Right renal cortex interstitium (tissue), 3 donors: Measurements from ENCODE around the gene YIPF5. TPM values are rescaled to one million over a fixed set of nuclear protein-coding genes. Genes with fewer than 3 reads are reported as not detected.

Experiments used
- DNase-seq, 3 donors: peaks; one replicate each; pipeline ENCODE4 v3.0.0-alpha.2; 2013; ENCODE audit warnings: low read depth in 3 of 3, low spot score in 2 of 3
- polyA plus RNA-seq, 3 donors: library from polyadenylated mRNA; unstranded; fragments of 120-200 nt; gene quantifications; one replicate each; pipeline ENCODE4 v1.2.1, GENCODE V29; 2013; ENCODE audit not compliant: insufficient read length in 3 of 3

The YIPF5 gene
- polyA plus RNA-seq, 3 donors, result 74.2 to 78.4 (median 77.1) TPM

DNA sequence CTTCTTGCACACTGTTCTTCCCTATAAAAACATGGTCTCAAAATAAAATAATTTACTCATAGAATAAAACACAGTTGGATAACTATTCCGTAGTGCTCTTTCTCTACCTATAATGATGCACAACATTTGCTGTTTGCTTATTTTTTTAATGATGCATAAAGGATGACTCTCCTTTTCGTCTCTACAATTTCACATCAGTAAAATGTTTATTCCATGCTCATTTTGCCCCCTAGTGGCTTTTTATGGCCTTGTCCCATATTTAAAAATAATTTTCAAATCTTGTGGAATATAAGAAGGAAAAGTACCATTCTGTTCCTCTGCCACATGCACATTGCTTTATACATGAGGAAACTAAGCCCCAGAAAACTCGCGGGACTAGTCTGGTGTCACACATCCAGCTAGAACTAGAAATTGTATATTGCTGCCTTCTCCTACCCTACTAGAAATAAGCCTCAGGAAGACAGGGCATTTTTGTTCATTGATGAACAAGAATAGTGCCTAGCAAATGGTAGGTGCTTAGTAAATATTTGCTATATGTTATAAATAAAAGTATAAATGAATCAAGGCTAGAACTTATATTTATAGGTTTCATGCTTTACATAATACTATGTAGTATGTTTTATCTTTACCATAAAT, 12.9 kb upstream of the YIPF5 start:
- no peak for DNase-seq

DNA sequence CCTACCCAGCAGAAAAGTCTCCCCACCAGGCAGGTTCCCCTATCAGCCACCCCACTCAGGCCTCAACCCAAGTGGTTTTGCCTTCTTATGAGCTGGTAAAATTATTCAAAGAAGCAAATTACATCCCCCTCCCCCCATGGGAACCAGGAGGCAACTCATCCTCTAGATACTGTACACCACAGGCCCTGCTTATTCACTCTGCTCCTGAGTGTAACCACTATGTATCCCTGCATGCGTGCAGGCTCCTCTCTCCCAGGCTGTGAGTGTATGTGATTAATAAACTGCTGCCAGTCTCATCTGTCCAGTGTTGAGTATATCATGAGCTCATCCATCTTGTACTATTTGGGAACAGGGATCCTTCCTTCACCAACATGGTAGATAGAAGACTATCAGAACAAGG, 8.8 kb upstream of the YIPF5 start:
- no peak for DNase-seq

DNA sequence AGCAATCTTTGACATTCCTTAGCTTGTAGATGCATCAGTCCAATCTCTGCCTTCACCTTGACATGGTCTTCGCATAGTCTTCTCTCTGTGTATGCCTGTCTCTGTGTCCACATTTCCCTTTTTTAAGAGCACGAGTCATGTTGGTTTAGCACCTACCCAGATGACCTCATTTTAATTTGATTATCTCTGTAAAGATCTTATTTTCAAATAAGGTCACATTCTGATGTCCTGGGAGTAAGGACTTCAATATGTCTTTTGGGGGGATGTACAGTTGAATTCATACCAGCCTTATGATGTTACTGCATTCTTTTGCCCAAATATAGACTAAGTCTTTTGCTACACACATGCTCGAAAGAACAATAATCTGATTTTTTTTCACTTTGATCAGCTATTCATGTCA, 7.1 kb upstream of the YIPF5 start:
- DNase-seq, result no peak

DNA sequence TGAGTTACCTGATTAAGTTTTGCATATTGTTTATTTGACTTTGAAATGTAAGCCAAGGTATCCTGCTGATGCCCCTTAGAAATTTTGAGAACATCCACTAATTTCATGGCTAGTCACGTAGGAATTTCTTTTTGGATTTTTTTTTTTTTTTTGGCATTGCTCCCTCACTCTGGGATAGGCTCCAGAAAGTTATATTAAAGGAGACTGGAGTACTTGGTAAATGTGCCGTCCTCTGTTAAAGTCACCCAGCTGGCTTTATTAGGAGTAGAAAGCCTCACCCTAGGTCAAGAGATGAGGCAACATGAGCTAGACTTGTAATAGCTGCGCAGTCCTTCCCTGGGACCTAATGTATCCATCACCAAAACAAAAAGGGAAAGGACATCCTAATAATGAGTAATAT, 3.3 kb upstream of the YIPF5 start:
- DNase-seq, result no peak

DNA sequence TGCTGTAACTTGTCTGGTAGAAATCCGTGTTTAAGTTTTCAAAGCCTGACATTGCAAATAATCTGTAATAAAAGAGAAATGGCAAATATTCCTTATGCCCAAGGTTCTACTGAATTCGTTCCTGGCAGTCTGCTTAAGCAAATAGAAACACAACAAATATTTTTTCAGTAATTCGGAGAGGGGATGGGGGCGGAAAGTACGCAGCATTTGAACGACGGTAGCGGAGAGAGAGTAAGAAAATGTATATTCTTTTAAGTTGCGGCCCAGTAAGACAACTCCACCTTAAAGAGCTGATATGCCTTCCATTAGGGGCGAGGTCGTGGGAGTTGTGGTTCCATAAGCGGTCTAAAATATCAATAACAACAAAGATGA, 569 bp downstream of the YIPF5 start:
- no peak for DNase-seq

DNA sequence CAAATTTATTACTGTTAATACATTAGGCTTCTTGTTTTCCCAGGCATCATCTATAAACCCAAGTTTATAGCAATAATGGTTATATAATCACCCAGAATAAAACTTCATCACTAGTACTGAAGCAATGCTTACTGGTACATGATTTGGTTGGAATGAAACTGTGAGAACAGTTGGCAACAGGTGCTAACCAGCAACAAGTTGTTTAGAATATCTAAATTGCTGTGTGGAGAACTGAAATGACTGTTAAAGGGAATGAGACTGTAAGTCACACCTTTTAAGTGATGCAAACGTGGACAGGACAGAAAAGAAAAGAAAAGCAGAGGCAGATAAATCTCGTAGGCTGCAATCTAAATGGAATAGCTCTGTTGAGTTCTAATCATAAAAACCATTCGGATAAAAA, 2.5 kb downstream of the YIPF5 start:
- no peak for DNase-seq

DNA sequence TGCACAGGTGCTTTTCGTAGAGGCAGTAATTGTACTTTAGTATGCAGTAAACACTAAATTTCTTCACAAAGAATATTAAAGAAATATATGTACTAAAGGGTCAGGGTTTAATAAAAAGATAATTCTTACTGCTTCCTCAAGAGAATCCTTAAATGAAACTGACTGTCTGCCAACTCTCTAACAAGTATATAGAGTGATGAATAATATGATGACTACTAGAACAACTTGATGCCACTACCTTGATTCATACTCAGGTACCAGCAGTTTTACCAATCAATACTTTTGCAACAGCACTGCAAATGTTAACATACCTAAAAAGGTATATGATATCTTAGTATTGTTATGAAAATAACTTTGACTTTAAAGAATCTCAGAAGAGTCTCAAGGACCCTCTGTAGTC, 3.8 kb downstream of the YIPF5 start:
- DNase-seq, result no peak

DNA sequence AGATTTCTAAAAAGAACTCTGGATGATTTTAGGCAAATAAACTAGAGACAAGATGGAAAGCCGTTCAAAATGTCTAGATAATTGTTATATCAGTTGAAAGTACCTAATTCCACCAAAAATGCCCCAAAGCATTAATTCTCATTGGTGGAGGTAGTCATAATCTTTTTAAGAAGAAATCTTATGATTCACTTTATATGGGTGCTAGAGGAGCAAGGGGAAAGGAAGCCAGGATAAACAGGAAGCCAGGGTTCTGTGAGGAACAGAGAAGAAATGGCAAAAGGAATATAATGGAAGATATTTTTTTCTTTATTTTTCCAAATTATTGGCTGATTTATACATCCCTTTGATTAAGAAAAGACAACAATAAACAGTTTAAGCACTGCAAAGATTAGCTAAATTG, 7.8 kb downstream of the YIPF5 start:
- no peak for DNase-seq

DNA sequence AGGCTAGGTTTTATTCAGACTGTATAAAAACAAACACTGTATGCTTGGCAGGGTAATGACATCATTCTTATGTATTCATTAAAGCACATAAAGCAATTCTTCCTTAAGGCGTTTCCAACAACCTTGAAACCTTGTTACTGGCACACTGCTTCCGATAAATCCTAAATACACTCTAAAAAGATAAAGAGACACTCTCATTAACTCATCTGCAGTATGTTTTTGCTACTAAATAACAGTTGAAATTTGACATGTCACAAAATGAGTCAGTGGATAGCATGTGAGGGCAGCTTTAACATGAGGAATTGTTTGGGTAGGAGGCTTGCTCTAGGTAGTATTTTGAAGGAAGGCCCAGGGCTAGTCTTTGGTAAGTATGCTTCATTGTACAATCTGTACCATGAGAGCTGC, 13.7 kb downstream of the YIPF5 start:
- no peak for DNase-seq

DNA sequence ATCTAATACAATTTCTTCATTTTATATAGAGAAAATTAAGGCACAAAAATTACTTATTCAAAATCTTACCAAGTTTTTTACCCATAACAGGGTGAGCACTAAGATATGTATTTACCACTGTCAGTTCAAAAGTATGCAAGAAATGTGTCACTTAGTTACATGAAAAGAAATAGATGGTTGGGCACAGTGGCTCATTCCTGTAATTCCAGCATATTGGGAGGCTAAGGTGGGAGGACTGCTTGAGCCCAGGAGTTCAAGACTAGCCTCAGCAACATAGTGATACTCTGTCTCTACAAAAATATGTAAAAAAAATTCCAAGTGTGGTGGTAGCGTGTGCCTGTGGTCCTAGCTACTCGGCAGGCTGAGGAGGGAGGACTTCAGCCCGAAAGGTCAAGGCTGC, 19.4 kb downstream of the YIPF5 start:
- no peak for DNase-seq

DNA sequence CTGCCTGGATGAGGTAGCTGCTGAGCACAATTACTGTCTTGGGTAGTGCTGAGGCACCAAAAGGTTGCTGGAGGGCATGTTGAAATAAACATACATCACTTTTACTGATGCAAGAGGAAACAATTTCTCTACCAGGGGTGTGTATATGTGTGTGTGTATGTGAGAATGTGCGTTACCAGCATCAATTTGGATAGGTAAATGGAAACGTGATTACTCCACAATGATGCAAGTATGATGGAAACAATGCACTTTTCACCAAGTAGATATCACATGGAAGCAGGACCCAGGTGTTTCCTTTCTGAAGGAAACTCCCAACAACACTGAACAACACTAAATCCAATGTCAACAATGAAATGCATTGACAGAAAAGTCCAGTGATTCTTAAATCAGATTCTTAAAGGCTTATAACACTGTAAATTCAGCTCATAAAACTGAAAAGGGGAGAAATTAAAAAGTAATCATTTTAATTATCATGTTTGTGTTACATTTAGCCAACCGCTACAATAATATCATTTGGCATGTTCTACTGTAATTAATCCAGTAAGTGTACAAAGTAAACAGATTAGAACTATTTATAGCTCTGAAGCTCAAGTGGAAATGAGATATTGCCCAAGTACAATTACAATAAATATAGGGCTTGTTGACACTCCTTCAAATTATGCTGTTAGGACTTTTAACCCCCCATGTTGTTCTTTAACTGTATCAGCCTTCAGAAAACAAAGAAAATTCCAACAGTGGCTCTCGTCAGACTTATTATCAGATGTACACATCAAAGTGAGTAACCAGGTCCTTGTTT, 25.3 kb downstream of the YIPF5 start:
- DNase-seq, result no peak

DNA sequence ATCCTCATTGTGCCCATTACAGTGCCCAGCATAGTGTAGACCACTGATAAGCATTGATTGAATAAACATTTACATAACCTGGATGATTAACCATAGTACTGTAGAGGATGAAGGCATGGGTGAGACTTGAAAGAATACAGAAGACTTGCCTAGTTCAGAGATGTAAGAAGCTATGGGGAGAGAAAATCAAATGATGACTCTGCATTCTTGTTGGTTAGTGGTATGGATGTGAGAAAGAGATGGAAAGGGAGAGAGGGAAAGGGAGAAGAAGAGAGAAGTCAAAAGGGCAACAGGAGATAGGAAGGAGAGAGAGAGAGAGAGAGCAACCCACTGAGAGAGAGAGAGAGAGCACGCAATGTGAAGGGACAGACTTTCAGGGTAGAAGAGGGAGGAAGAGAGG, 26.8 kb downstream of the YIPF5 start:
- no peak for DNase-seq

DNA sequence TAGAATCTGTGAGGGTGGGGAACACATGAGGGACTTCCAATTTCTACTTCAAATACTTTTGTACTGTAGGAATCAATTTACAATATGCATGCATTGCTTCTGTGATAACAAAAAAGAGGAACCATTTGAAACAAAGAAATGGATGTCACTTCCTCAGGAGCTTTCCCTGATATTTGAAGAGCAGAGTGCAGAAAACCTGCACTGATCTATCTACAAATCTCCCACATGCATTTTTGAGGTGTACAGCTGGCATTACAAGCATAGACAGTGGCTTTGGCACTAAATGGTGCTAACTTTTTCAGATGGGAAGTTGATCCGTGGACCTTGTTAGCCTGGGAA, 27.7 kb downstream of the YIPF5 start:
- no peak for DNase-seq

DNA sequence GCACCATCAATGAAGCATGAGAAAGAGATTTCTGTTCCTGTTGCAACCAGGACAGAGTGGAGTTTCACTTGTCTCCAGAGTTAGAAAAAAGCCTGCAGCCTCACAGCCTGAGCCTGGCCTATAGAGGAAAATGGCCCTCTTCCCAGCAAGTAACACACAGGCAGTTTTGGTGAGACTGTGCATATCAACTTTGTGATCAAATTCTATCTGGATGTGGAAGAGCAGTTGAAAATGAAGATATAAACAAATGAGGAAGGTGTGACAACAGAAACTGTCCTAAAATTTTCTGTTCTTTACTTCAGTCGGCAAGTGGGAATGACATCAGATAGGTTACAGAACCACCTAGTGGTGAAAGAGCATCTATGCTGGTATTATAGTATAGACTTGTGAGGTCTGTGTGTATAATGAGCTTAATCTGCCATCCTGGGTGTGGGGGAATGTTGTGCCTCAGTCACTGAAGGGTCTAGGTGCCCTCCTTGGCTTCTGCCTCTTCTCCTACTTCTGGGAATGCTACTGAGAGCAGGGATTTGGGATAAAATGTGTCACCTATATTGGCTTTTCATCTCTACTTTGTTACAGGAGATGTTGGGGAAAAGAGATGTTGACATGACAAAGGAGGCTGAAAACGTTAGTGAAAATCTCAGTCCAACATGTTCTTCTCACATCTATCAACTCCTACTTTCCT, 28.2 kb downstream of the YIPF5 start:
- no peak for DNase-seq

DNA sequence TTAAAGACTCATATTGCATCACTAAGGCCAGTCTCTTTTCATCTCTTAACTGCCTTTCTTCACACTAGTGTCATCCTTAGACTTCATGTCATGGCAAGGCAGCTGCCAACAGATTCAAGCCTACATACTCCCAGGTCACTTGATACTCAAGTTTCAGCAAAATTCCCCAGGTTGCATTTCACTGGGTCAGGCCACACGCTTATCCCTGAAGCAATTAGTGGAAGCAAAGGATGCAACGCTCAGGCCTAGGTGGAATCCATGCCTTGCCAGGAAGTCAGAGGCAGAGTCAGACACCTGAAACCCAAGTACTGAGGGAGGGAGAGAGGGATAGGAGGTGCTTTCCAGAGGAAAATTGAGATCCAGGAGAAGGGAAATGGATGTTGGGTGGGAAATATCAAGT, 28.9 kb downstream of the YIPF5 start:
- no peak for DNase-seq

DNA sequence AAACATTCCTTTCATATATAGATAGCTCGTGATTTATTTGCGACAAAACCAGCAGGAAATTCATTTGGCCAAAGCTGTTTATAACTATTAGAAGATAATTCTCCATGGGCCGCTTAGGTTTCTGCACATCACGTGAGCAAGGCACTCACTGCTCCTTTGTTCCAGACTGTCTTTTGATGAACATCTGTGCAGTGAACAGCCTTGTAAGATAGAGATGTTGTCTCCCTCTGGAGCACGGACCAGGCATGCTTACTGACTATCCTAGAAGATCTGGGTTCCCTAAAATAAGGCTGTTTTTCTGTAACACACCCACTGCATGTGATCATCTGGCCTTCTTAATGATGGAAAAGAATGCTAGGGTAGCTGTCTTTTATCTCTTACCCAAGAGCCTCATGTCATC, 30.9 kb downstream of the YIPF5 start:
- no peak for DNase-seq

DNA sequence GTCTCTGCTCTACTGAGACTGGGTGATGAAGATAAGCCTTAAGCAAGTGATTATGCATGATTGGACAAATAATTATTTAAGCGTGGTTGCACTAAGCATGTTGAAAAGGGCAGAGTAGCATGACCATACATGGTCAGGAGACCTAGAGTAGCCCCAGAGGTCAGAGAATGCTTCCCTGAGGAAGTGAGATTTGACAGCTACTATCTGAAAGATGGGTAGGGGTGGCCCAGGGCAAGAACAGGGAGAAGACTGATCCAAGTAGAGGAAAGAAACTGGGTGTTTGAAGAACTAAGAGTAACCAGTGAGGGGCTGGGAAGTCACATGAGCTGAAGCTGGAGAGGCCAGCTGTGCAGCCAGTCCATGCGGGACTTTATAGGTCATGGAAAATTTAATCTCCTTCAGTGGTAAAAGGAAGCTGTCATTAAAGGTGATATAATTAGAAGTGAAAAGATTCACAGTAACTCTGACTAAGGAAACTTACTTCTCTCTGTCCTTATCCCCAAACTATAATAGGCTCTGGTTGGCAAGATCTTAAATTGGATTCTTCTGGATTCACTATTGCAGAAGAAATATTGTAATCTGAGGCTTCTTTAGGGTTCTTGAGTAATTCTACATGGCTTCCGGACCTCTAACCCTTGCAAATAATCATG, 35.2 kb downstream of the YIPF5 start:
- no peak for DNase-seq

DNA sequence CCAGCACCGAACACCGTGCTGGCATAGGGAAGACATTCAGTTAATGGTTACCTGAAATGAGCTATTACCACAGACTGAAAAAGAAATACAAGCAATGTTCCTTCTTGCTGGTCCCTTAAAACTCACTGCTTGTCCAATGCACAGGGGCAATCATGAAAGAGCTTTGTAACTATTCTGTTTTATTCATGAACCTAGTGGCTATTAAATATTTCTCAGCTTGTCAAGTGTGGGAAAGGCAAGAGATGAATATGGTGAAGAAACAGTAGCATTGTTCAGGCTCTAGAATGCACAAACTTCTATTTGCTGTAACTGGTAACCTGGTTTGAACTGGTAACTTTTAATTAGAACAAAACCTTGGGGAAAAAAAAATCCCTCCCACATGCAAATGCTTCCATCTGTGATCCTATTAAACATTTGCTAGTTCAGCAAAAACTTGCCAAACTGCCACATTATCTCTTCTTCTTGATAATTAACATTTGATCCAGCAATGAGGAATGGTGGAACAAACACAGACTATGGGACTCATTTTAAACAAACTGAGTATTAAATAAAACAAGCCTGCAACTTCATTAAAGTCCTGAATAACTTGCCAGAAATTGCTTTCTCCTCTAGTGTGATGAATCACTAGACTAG, 36.1 kb downstream of the YIPF5 start:
- DNase-seq, result no peak

DNA sequence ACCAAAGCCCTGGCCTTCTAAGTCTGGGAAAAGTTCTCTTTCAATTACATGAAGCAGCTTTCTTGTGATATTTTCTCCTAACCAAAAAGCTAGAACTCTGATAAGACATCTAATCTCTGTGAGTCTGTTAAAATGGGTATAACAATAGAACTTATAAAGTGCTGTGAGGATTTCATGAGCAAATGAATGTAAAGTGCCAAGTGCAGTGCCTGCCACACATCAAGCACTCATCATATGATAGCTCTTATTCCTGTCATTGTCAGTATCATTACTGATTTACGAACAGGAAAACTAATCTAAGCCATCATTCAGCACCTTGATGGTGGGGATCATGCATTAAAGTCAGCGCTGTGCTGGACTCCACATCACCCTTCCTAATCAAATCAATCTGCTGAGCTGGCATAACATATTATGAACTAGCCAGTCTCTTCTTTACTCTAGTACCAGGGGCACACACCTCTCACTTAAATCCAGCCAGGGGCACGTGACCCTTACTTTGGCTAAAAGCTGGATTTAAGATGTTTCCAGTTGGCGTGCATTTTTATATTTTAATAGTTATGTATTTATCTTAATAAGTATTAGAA, 37.3 kb downstream of the YIPF5 start:
- no peak for DNase-seq

DNA sequence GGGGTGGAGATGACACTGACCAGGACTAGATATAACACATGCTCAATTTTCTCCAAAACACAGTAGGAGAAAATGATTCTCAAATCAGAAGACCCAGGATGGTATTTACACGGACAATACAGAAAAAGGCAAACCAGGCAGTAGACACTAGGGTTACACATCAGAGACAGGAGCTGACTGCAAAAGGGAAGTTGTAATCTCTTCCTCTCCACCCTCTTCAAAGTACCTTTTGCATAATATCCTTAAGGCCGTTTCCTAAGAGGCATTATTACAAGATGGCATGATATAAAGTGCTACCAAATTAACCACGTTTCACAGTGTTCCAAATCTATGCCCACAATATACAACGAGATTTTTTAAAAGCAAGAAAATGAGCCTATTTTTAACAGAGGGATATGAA, 39.2 kb downstream of the YIPF5 start:
- no peak for DNase-seq

DNA sequence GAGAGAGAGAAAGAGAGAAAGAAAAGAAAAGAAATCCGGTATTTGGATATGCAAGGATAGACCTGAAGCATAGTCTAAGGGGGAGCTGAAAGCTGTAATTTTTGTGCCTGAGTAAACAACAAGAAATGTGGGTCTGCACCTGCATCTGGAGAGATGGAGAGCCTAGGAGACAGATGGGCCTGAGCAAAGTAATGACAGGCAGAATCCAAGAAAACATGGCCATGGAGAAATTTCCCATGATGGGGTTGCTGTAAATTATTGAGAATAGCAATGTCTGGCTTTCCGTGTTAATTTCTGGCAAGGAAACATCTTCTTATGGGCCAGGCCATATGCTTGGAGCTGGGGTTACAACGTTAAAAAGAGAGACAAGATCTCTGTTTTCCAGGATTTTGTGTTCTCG, 40.2 kb downstream of the YIPF5 start:
- DNase-seq, result no peak
